Activated T-cell treated with anti-CD3 and anti-CD28 coated beads, Interleukin-2, amount 50 U/mL, for 48 hours (primary cell): ENCODE data around the gene HLA-G.
"Not testable (repeated sequence)": the region's sequence is repeated elsewhere in the genome, so short reads cannot be mapped to it uniquely, and the experiment has no call there.

Source experiments
- DNase-seq, 2 experiments: peaks; one replicate each; pipeline ENCODE4 v3.0.0-alpha.2; 2020

The HLA-G gene

DNA sequence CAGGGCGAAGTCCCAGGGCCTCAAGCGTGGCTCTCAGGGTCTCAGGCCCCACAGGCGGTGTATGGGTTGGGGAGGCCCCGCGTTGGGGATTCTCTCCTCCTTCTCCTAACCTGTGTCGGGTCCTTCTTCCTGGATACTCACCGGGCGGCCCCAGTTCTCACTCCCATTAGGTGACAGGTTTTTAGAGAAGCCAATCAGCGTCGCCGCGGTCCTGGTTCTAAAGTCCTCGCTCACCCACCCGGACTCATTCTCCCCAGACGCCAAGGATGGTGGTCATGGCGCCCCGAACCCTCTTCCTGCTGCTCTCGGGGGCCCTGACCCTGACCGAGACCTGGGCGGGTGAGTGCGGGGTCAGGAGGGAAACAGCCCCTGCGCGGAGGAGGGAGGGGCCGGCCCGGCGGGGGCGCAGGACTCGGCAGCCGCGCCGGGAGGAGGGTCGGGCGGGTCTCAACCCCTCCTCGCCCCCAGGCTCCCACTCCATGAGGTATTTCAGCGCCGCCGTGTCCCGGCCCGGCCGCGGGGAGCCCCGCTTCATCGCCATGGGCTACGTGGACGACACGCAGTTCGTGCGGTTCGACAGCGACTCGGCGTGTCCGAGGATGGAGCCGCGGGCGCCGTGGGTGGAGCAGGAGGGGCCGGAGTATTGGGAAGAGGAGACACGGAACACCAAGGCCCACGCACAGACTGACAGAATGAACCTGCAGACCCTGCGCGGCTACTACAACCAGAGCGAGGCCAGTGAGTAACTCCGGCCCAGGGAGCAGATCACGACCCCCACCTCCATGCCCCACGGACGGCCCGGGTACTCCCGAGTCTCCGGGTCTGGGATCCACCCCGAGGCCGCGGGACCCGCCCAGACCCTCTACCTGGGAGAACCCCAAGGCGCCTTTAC lies at the start of gene HLA-G:
HLA-G (plus strand) TSS at position 247 of the 892 bp plus-strand sequence; CDS start at position 267, 20 bp downstream.
- DNase-seq, result peak in 1 of 2 experiments; percentile 28

GRCh38 chr6:29780019-29780698 lies 47.5 kb upstream of the HLA-G start:
- not testable (repeated sequence) for DNase-seq

DNA sequence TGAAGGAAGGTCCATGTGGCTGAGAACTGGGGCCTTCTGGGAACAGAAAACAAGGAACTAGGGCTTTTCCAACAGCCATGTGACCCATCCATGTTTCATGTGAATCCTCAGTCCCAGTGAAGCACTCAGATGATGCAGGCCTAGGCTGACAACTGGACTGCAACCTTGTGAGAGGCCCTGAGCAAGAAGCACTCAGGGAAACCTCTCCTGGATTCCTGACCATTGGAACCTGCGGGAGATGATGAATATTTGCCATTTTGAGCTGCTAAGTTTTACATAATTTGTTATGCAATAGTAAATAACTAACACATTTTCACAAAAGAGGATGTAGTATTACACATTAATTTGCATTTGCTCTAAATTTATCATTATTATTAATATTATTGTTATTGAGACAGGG lies 38.4 kb upstream of the HLA-G start:
- no peak for DNase-seq

- DNase-seq, result no peak
These were observed 37.0 kb upstream of the HLA-G start for GRCh38 chr6:29790626-29791025.

DNA sequence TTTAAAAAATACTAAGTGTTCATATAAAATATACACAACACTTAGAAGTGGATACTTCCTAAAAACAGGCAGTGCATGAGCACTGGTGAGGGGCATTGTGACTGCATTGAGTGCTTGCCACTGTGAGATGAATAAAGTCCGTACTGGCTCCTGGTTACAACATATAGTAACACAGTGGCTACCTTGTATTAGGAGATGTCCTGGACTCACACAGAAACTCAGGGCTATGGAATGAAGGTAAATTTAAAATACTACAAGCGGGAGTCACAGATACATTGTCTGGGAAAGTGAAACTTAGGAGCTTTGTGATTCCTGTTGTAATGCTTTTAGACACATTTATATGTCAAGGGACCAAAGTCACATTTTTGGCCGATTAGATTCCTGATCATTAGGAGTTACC lies 36.5 kb upstream of the HLA-G start:
- DNase-seq, result no peak

DNA sequence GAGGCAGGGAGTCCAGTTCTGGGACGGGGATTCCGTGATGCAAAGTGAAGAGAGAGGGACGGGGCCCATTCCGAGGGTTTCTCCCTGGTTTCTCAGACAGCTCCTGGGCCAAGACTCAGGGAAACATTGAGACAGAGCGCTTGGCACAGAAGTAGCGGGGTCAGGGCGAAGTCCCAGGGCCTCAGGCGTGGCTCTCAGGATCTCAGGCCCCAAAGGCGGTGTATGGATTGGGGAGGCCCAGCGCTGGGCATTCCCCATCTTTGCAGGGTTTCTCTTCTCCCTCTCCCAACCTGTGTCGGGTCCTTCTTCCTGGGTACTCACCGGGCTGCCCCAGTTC lies 35.9 kb upstream of the HLA-G start:
- DNase-seq, result no peak

GRCh38 chr6:29792123-29793035 lies 35.2 kb upstream of the HLA-G start:
- peak; percentile 79 to 83 for DNase-seq

- DNase-seq, result no peak
These were observed 34.6 kb upstream of the HLA-G start for GRCh38 chr6:29793036-29793356.

DNA sequence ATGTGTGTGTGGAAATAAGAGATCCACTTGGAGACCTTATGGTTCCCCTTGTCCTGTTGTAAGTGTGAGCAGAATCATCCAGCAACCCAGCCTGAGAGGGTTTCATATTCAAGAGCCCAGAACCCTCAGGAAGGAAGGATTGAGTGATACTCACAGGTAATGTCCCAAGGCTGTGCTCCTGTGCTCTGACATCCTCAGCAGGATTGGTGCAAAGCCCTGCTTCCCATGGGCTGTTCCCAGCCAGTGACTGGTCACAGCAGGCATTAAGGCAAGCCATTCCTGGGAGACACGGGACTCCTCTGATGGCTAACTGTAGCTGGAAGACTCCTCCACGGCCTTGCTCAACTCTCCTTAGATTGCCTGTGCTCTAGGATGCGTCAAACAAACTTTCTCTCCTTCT lies 33.8 kb upstream of the HLA-G start:
- DNase-seq, result no peak

DNA sequence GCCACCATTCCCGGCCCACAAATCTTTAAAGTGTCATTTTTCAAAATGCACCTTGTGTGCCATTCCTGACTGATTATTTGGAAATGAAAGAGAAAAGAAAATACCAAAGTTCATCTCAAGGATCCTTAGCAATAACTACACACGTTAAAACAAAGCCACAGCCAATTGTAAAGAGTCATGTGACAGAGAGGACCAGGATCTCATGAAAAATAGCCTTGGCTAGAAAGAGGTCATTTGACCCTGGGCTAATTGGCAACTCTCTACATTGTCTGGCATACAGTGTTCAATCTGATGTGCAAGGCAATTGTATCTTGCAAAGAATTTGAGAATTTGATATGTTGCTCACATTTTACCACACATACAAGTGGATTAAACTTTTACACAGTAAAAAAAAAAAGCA lies 31.6 kb upstream of the HLA-G start:
- no peak for DNase-seq

DNA sequence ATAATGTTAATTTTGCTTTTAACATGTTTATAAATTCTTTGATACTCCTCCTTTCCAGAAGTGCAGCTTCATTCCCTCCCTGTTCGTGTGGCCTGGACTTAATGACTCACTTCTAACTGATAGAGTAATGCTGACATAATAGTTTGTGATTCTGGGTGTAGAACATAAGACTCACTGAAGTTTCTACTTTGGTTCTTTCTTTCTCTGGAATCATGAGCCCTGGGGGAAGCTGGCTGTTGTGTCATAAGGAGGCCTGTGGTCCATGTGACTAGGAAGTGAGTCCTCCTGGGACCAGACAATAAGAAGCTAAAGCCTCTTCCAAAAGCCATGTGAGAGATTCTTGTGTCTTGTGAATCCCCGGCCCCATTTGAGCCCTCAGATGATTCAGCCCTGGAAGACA lies 30.5 kb upstream of the HLA-G start:
- DNase-seq, result no peak

GRCh38 chr6:29797966-29798365 lies 29.7 kb upstream of the HLA-G start:
- DNase-seq, result no peak

DNA sequence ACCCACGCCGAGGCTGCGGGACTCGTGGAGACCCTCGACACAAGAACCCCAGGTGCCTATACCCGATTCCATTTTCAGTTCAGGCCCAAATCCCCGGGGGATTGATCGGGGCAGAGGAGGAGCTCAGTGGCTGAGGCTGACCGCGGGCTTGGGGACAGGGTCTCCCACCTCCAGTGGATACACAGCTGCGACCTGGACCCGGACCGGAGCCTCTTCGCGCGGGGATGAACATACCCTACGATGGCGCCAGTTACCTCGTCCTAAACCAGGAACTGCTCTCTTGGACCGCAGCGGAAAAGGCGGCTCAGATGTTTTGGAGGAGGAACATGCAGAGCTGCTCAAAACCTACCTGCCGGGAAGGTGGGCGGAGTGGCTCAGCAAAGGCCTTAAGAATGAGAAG lies 27.4 kb upstream of the HLA-G start:
- no peak for DNase-seq

GRCh38 chr6:29806387-29806786 lies 21.2 kb upstream of the HLA-G start:
- no peak for DNase-seq

GRCh38 chr6:29809249-29809648 lies 18.4 kb upstream of the HLA-G start:
- DNase-seq, result no peak

DNA sequence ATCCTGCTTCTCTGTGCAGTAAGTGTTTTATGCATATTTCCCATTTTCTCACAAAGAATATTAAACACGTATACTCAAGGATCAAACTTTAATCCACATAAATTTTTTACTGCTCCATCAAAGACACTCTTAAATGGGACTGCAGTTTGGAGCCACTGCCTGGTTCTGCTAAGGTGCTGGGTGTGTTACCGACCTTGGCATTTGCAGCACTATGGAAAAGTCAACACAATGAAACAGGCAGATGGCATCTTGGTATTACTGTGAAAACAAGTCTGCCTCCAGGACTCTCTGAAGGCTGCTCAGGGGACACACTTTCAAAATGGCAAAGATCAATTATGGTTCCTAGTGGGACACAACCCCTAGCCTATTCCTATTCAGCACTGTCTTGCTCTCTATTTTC lies 17.3 kb upstream of the HLA-G start:
- no peak for DNase-seq

DNA sequence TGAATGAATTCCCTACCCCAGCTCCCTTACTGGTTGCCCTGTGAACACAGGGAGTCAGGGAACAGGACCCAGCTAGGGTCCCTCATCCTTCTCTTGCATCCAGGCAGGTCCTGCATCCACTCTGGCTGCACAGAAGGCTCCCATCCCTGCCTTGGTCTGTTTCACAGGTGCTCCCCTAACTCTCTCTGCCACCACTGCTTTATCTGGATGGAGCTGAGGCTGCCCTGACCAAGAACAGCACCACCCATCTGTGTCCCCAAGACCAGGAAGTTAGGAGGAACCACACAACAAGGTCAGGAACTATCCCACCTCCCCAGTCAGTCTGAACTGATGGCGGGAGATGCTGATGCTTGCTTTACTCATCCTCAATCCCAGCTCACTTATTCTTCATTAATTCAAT lies 16.2 kb upstream of the HLA-G start:
- DNase-seq, result no peak

DNA sequence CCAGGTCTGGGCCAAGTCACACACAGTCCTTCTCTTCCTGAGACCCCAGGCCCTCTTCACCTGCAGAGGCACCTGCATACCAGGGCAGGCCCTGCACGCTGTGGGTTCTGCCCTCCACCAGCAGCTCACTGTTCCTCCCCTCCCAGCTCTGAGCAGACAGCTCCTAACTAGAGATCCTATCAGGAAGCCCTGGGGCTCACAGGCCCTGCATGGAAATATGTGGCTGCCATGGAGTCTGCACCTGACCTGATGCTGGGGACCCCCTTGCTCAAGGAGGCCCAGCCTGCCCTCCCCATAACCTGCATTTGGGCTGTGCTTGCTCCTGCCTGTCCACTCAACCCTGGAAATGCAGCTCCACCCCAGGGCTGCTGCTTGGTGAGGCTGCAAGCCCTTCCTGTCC lies 14.6 kb upstream of the HLA-G start:
- DNase-seq, result no peak

GRCh38 chr6:29813809-29814208 lies 13.8 kb upstream of the HLA-G start:
- DNase-seq, result no peak

DNA sequence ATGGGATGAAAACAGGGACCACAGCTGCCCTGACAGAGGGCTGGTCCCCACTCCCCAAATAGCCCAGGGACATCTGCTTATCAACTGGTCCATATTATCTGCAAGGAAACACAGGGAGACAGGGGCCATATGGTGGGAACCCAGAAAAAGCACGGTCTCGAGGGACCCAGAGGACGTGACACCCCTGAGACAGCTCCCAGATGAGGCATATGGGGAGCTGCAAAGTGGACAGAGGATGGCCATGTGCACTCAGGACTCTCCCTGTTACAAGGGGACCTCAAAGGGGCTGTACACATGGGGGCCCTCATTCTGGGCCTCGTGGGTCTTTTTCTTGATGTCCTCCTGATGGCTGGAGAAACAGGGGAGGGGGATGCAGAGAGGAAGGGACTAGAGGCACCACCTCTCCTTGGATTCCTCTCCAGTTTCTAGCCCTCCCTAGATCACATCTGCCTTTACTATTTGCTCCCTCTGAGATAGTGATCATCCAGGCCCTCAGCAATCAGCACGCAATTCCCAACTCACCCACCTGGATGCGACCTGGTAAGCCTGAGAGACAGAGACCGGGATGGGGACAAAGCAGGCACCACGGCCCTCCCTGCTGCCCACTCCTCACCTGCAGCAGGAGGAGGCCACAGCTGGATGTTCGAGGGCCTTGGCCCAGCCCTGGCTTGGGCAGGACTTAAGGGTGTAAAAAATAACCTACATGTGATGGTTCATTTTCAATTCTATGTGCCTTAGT lies 13.1 kb upstream of the HLA-G start:
- DNase-seq, result no peak

GRCh38 chr6:29815118-29815750 lies 12.4 kb upstream of the HLA-G start:
- DNase-seq, result no peak

GRCh38 chr6:29816030-29816429 lies 11.6 kb upstream of the HLA-G start:
- no peak for DNase-seq
